Fibroblast of lung (primary cell): ENCODE measurements around the gene SPSB2.

Experiments
- CTCF ChIP-seq, 2 donors: IDR thresholded peaks in 1 of 2; conservative IDR thresholded peaks in 1 of 2; 1 replicate in 1 of 2; 2 replicates in 1 of 2; pipeline ENCODE4 v1.5.1; 2011 to 2012; ENCODE audit warnings: low read length in 2 of 2, control low read depth in 1 of 2, inconsistent platforms in 1 of 2, low read depth in 1 of 2, mild to moderate bottlenecking in 1 of 2
- EZH2 ChIP-seq: IDR thresholded peaks from 2 replicates; pipeline ENCODE4 v1.5.1; 2012; ENCODE audit warnings: low read length, control low read depth, mild to moderate bottlenecking; ENCODE audit errors: missing control alignments

GRCh38 chr12:6921996-6922946 lies 49.2 kb upstream of the SPSB2 start:
- TF ChIP-seq CTCF (conservative IDR thresholded peaks at IDR 0.05 in 1 of 2, IDR thresholded peaks at IDR 0.05 in 1 of 2; ENCODE audit: low read depth in 1 of 2, low read length in 2 of 2) (no peak), EZH2 (no peak)
